Lower leg skin (tissue), 4 donors: ENCODE data around the gene PICALM. TPM values are rescaled to one million over a fixed set of nuclear protein-coding genes. Genes with fewer than 3 reads are reported as not detected.

ENCODE experiments used
- DNase-seq, 2 donors: peaks; one replicate each; pipeline ENCODE4 v3.0.0-alpha.2; 2019; ENCODE audit warnings: low spot score in 2 of 2
- H3K4me3 ChIP-seq: fragments of 200-600 bp; sonication (generic); 2 replicates; pipeline ENCODE4 v1.5.1; 2017; ENCODE audit warnings: mild to moderate bottlenecking, low read depth; ENCODE audit not compliant: poor library complexity, severe bottlenecking
- CTCF ChIP-seq, 3 donors: fragments of 450-650 bp; IDR thresholded peaks; one replicate each; pipeline ENCODE4 v1.5.1; 2016; ENCODE audit warnings: antibody characterized with exemption in 3 of 3, mild to moderate bottlenecking in 3 of 3, moderate library complexity in 2 of 3
- POLR2A ChIP-seq, 2 donors: fragments of 450-650 bp; IDR thresholded peaks; one replicate each; pipeline ENCODE4 v1.6.1; 2016 to 2017; ENCODE audit warnings: antibody characterized with exemption in 2 of 2, mild to moderate bottlenecking in 1 of 2, moderate library complexity in 1 of 2
- WGBS, 2 donors: methylation state at CpG; one replicate each; pipeline ENCODE4 v1.1.5; 2018; 5-methylcytosine and 5-hydroxymethylcytosine counted together
- intact Hi-C: fragments of 100-400 bp; cut with DNase I; formaldehyde crosslinking; loops from one replicate; pipeline ENCODE4 v1.15.0; 2023; ENCODE audit warnings: low total_unique reads
- total RNA-seq, 4 donors: library from RNA; depleted of rRNA; stranded (reverse); fragments of >200 nt; gene quantifications; one replicate each; pipeline ENCODE4 v1.1.0, GENCODE V29; 2016

Gene PICALM
- total RNA-seq, 4 donors from 2014 or later, result 158 to 198 (median 178) TPM

GRCh38 chr11:86072211-86072610 is 3.3 kb upstream of the PICALM start:
- no peak for TF ChIP-seq CTCF (IDR thresholded peaks at IDR 0.05)
- intact Hi-C loops, result no loop called here
- no peak overlapping the region for H3K4me3 ChIP-seq
- 91 to 92% methylated on average over 5 of the region's 5 CpGs for WGBS, 2 donors
- DNase-seq, result no peak

GRCh38 chr11:86070142-86071056 is 1.5 kb upstream of the PICALM start:
- DNase-seq, result no peak

GRCh38 chr11:86069408-86070101 is 671 bp upstream of the PICALM start:
- DNase-seq, result peak in 1 of 2 donors; percentile 64
- intact Hi-C loops, result no loop called here
- no peak for TF ChIP-seq CTCF (IDR thresholded peaks at IDR 0.05)
- no peak for TF ChIP-seq POLR2A (IDR thresholded peaks at IDR 0.05)
- 9 to 10% methylated on average over 11 of the region's 14 CpGs for WGBS, 2 donors
- no peak overlapping the region for H3K4me3 ChIP-seq

More at GRCh38 chr11:86070142-86071056, 1.5 kb upstream of the PICALM start:
- WGBS, 2 donors, result 61 to 64% methylated on average over 2 of the region's 2 CpGs
- intact Hi-C loops, result no loop called here
- TF ChIP-seq CTCF (IDR thresholded peaks at IDR 0.05), result no peak
- no peak for TF ChIP-seq POLR2A (IDR thresholded peaks at IDR 0.05)
- H3K4me3 ChIP-seq, result no peak overlapping the region

GRCh38 chr11:86068138-86068871 is 579 bp downstream of the PICALM start:
- DNase-seq, result peak; percentile 49 to 90
- TF ChIP-seq POLR2A (IDR thresholded peaks at IDR 0.05) (no peak), CTCF (IDR thresholded peaks at IDR 0.05) (no peak)
- 0 to 1% methylated on average over 39 to 41 of the region's 47 CpGs for WGBS, 2 donors
- H3K4me3 ChIP-seq, result peak overlapping the region; percentile 56
- intact Hi-C loops, result no loop called here

- DNase-seq, result no peak
- H3K4me3 ChIP-seq, result peak overlapping the region; percentile 56
- intact Hi-C loops, result no loop called here
- WGBS, 2 donors, result 0% methylated on average over 5 of the region's 5 CpGs
- TF ChIP-seq CTCF (IDR thresholded peaks at IDR 0.05) (no peak), POLR2A (IDR thresholded peaks at IDR 0.05) (no peak)
These were observed 1.1 kb downstream of the PICALM start for GRCh38 chr11:86067851-86068137.
